Measurements from ENCODE around the gene NEK3.
A peak's percentile ranks its signal among the peaks of the same experiment; 100 is the strongest.

GRCh38 chr13:52194184-52194868 lies 34.9 kb upstream of the NEK3 start:
- TF ChIP-seq CTCF (IDR thresholded peaks at IDR 0.05) (peak in 2 of 4 experiments; percentile 1 to 6), POLR2A (IDR thresholded peaks at IDR 0.05) (peak; percentile 16 to 55)

Measured in uterus (tissue), 2 donors.